Measurements from ENCODE around the gene LSM3. TPM values are rescaled to one million over a fixed set of nuclear protein-coding genes. Genes with fewer than 3 reads are reported as not detected.

Gene LSM3
- total RNA-seq (2022; extraction: Qiagen RNA extraction) = 18.6 to 22.5 TPM (median 20.4 TPM) in 5 replicates

GRCh38 chr3:14178247-14179113, at the start of gene LSM3, which contains the start of gene XPC:
TSS of gene LSM3 (plus strand) at chr3:14178817. CDS start at chr3:14178861, 44 bp downstream.
TSS of gene XPC (minus strand) at chr3:14178601. CDS start at chr3:14178568, 33 bp downstream.

Other genes with a start within 250 kb of the LSM3 start
- gene CHCHD4, start 53.9 kb upstream of the LSM3 start, total RNA-seq (2022; extraction: Qiagen RNA extraction) = 36.0 to 38.6 TPM (median 37.9 TPM) in 5 replicates
- 133 to 152 TPM (median 145 TPM) in 5 replicates for gene TMEM43, start 53.8 kb upstream of the LSM3 start, total RNA-seq (2022; extraction: Qiagen RNA extraction)
- gene XPC, start 216 bp upstream of the LSM3 start, total RNA-seq (2022; extraction: Qiagen RNA extraction) = 30.0 to 36.3 TPM (median 32.1 TPM) in 5 replicates
- 82.8 to 116 TPM (median 96.0 TPM) in 5 replicates for gene SLC6A6, start 223.8 kb downstream of the LSM3 start, total RNA-seq (2022; extraction: Qiagen RNA extraction)

All from A549 treated with AZD2906 at 1 μM for 4 hours (cell line).